Ovary (tissue), 9 donors: ENCODE measurements around the gene TPRG1. TPM values are rescaled to one million over a fixed set of nuclear protein-coding genes. Genes with fewer than 3 reads are reported as not detected.

Experiments
- DNase-seq, 5 donors: peaks; one replicate each; pipeline ENCODE4 v3.0.0-alpha.2; 2019 to 2020
- H3K27ac ChIP-seq, 2 donors: fragments of 200-600 bp; one replicate each; pipeline versions ENCODE4 v1.5.1 to v1.8.0; 2019 to 2022
- H3K27me3 ChIP-seq: fragments of 200-600 bp; one replicate; pipeline ENCODE4 v1.8.0; 2022
- H3K36me3 ChIP-seq: fragments of 200-600 bp; sonication (generic); one replicate; pipeline ENCODE4 v1.5.1; 2019
- H3K4me1 ChIP-seq: one replicate; pipeline ENCODE4 v1.8.1; 2013; ENCODE audit warnings: mild to moderate bottlenecking, moderate library complexity; ENCODE audit not compliant: insufficient read depth
- H3K4me3 ChIP-seq: fragments of 200-600 bp; sonication (generic); one replicate; pipeline ENCODE4 v1.5.1; 2017
- H3K9me3 ChIP-seq, 2 donors: fragments of 200-600 bp in 1 of 2; sonication (generic) in 1 of 2; one replicate each; pipeline versions ENCODE4 v1.5.1 to v1.8.1; 2013 to 2019; ENCODE audit warnings: mild to moderate bottlenecking in 1 of 2, moderate library complexity in 1 of 2
- EP300 ChIP-seq: sonication (generic); formaldehyde crosslinking; IDR thresholded peaks from one replicate; pipeline ENCODE4 v1.6.1; 2017; ENCODE audit warnings: antibody characterized with exemption
- POLR2A ChIP-seq: fragments of 450-650 bp; IDR thresholded peaks from one replicate; pipeline ENCODE4 v1.6.1; 2017; ENCODE audit warnings: antibody characterized with exemption, mild to moderate bottlenecking, moderate library complexity
- WGBS, 3 donors: extraction: QIAGEN DNeasy Blood & Tissue Kit in 1 of 3; methylation state at CpG; one replicate each; pipeline versions ENCODE4 v1.1.5 to v1.1.7; 2013 to 2017; 5-methylcytosine and 5-hydroxymethylcytosine counted together
- intact Hi-C, 4 donors: fragments of 100-400 bp; cut with DNase I; formaldehyde crosslinking; loops; one replicate each; pipeline versions ENCODE4 v1.11.0 to v1.15.1; 2022 to 2023
- polyA plus RNA-seq, 2 donors: library from polyadenylated mRNA; stranded (reverse); fragments of 200-250 nt in 1 of 2; fragments of 350-450 nt in 1 of 2; fragmentation: Illumina TruSeq in 1 of 2; extraction: RNeasy Lipid Tissue Mini Kit (QIAGEN cat#74804) in 1 of 2; gene quantifications; one replicate each; pipeline ENCODE4 v1.2.3, GENCODE V29; 2013 to 2014
- total RNA-seq, 7 donors: library from RNA; depleted of rRNA in 2 of 7; stranded (reverse); fragments of >200 nt in 2 of 7; fragmentation: NEBNext Ultra II Directional in 3 of 7; extraction: Animal tissue kit (Norgen Biotek cat#: 25700) in 3 of 7; gene quantifications; one replicate each; pipeline versions ENCODE4 v1.1.0 to v1.2.4, GENCODE V29; 2016 to 2023
- TF ChIP-seq, protein P1 (sequence below), 3 donors: fragments of 450-650 bp in 2 of 3; fragments of 200-600 bp in 1 of 3; IDR thresholded peaks; one replicate each; pipeline versions ENCODE4 v1.5.1 to v1.8.0; 2016 to 2022; ENCODE audit warnings: antibody characterized with exemption in 3 of 3, mild to moderate bottlenecking in 1 of 3
- donor health status: DM: no; HTN: no; CAD: no; lungs with moderate emphysema.
- donor health status: DM: no; HTN: no; CAD: no.
- donor health status: Bipolar disorder and iron deficiency.
- donor health status: DM: yes; HTN: yes; CAD: no.
- donor health status: DM: no; HTN: no; CAD: no.
- donor health status: DM: yes; HTN: yes; CAD: no.

TPRG1 gene
- total and polyA plus RNA-seq, 9 donors = 1.9 to 20.2 (median 7.5) TPM

DNA sequence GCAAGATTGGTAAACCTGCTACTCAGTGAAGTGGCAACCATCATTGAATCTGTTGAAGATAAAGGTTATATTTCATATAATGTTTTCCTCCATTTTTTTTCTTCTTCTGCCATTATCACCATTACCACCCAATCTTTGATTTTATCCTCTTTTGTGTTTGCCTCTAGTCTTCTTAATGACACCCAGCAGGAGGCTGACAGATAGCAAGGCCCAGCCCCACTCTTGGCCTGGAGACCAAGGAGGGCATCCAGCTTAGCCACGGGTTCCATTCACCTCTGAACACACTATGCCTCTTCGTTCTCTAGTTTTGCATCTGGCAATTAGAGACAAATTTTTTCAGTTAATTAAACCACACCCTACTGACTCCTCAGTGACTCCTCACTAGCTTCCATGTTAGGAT is 129.7 kb downstream of the TPRG1 start:
- no peaks in the 10 kb centered on the region for H3K4me1 ChIP-seq
- no peaks in the 10 kb centered on the region for H3K36me3 ChIP-seq
- TF ChIP-seq POLR2A = no peak
- TF ChIP-seq, protein P1, sequence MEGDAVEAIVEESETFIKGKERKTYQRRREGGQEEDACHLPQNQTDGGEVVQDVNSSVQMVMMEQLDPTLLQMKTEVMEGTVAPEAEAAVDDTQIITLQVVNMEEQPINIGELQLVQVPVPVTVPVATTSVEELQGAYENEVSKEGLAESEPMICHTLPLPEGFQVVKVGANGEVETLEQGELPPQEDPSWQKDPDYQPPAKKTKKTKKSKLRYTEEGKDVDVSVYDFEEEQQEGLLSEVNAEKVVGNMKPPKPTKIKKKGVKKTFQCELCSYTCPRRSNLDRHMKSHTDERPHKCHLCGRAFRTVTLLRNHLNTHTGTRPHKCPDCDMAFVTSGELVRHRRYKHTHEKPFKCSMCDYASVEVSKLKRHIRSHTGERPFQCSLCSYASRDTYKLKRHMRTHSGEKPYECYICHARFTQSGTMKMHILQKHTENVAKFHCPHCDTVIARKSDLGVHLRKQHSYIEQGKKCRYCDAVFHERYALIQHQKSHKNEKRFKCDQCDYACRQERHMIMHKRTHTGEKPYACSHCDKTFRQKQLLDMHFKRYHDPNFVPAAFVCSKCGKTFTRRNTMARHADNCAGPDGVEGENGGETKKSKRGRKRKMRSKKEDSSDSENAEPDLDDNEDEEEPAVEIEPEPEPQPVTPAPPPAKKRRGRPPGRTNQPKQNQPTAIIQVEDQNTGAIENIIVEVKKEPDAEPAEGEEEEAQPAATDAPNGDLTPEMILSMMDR (IDR thresholded peaks at IDR 0.05) = no peak
- TF ChIP-seq EP300 = no peak
- no peak overlapping the region for H3K4me3 ChIP-seq
- no peak overlapping the region for H3K27ac ChIP-seq
- 88 to 90% (median 88%) methylated on average over 2 of the region's 2 CpGs for WGBS, 3 donors
- DNase-seq = no peak
- intact Hi-C loops = no loop called here
- H3K27me3 ChIP-seq = no peaks in the 10 kb centered on the region
- H3K9me3 ChIP-seq = no peaks in the 10 kb centered on the region

DNA sequence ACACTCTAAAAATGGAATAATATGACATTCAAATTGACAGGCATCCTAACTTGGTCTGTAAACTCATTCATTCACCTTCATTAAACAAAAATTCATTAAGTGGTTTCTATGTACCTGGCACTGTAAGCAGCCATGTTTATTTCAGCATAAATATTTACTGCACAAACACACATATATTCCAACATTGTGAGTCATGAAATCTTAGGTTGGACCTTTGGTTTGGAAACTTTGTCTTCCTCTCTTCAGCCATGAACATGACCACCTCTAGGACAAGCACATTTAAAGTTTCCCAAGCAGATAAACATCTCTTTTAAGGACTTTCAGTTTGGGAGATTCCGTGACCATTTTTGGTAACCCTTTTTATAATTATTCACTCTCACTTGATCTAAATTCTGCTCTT is 131.8 kb downstream of the TPRG1 start:
- no peaks in the 10 kb centered on the region for H3K4me1 ChIP-seq
- TF ChIP-seq EP300 = no peak
- TF ChIP-seq, protein P1 (IDR thresholded peaks at IDR 0.05) = no peak
- no peak for TF ChIP-seq POLR2A
- H3K9me3 ChIP-seq = no peaks in the 10 kb centered on the region
- H3K36me3 ChIP-seq = no peaks in the 10 kb centered on the region
- H3K27me3 ChIP-seq = no peaks in the 10 kb centered on the region
- intact Hi-C loops = no loop called here
- H3K4me3 ChIP-seq = no peak overlapping the region
- no peak for DNase-seq
- WGBS, 3 donors = 84 to 94% (median 93%) methylated on average over 1 of the region's 1 CpG
- no peak overlapping the region for H3K27ac ChIP-seq

DNA sequence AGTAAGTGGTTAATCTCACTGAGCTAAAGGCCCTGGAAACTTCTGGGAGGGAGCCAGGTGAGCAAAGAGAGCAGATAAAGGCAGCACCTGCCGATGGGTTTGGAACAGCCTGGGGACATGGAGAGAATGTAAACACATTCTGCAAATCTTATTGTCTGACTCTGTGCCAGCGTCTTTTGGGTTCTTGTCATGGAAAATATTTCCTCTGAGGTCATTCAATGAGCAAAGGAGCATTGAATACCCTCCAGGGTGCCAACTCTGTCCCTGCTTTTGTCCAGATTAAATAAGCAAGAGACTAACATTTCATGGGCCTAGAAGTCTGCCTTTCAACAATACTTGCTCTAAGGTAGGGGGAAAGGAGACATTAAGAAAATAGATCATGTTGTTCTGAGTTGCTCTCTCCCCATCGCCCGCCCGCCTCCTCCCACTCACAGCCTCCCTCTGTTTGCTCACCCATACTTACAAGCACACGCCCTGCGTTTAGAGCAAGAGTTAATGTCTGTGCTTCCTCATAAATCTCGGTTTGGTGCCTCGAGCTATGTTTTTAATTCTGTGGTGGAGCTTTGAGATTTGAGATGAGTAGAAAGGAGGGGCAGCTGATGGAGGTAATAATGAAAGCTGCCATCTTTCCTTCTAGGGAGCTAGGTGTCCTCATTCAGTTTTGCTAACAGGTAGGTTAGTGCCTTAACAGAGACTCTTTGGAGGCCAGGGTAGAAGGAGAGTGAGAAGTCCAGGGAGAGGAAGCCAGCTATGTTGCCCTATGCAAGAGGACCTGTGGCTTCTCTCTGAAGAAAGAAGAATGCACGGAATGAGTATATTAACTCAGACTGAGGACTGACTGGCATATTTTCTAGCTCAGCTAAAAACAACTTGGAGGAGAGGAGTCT is 132.9 kb downstream of the TPRG1 start:
- 28 to 33% (median 33%) methylated on average over 10 of the region's 10 CpGs for WGBS, 3 donors
- Histone ChIP-seq H3K4me3 (no peak overlapping the region), H3K4me1 (no peaks in the 10 kb centered on the region), H3K9me3 (no peaks in the 10 kb centered on the region), H3K27ac (no peak overlapping the region), H3K27me3 (no peaks in the 10 kb centered on the region), H3K36me3 (no peaks in the 10 kb centered on the region)
- TF ChIP-seq POLR2A (no peak), EP300 (no peak)
- TF ChIP-seq, protein P1 (IDR thresholded peaks at IDR 0.05) = no peak
- no peak for DNase-seq
- intact Hi-C loops = loop anchor here in 1 of 4 donors (5.0 kb wide), 1 partner anchor 718 kb away; no protein-coding TSS in a partner anchor

DNA sequence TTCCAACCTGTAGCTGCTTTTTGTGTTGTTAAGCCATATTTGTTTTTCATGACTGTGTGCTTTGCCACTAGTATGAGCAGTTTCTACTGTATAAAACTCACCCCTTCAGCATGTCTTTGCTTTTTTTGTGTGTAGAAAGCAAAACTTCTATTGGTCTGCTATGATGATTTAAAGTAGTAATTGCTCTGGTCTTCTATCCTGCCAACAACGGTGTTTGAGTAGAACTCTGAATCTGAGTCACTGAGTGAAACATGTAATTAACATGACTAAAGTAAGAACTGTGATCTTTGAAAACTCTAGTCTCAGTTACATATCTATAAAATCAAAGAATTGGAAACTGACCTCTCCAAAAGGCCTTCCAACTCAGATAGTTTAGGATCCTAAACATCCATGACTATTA is 133.6 kb downstream of the TPRG1 start:
- intact Hi-C loops = loop anchor here in 1 of 4 donors (5.0 kb wide), 1 partner anchor 717 kb away; no protein-coding TSS in a partner anchor
- DNase-seq = no peak

More for the DNA sequence above, 133.6 kb downstream of the TPRG1 start:
- WGBS, 3 donors = 37 to 66% (median 55%) methylated on average over 1 of the region's 1 CpG
- H3K36me3 ChIP-seq = no peaks in the 10 kb centered on the region
- H3K4me3 ChIP-seq = no peak overlapping the region
- TF ChIP-seq POLR2A (no peak), EP300 (no peak)
- TF ChIP-seq, protein P1 (IDR thresholded peaks at IDR 0.05) = no peak
- no peak overlapping the region for H3K27ac ChIP-seq
- no peaks in the 10 kb centered on the region for H3K4me1 ChIP-seq
- no peaks in the 10 kb centered on the region for H3K27me3 ChIP-seq
- H3K9me3 ChIP-seq = no peaks in the 10 kb centered on the region
